ENCODE results near the gene SLC9A9. TPM values are rescaled to one million over a fixed set of nuclear protein-coding genes. Genes with fewer than 3 reads are reported as not detected.

Gene SLC9A9
- total RNA-seq, 2 donors from 2014 or later, result 29.6 to 60.1 TPM

GRCh38 chr3:143306407-143306806 lies 541.9 kb downstream of the SLC9A9 start:
- H3K4me3 ChIP-seq, result no peak overlapping the region
- no peak for ATAC-seq (ENCODE audit: insufficient number of reproducible peaks, low FRiP score, low read depth)
- no peak for DNase-seq (ENCODE audit: low spot score)
- peaks cover 0 to 13% of the 10 kb centered on the region in 2 donors for H3K4me1 ChIP-seq (ENCODE audit: control insufficient read depth in 1 of 2, low read depth in 2 of 2)
- no peaks in the 10 kb centered on the region for H3K36me3 ChIP-seq
- no peaks in the 10 kb centered on the region for H3K27me3 ChIP-seq (replicated peaks; ENCODE audit: insufficient read depth)
- no peak for TF ChIP-seq CTCF (IDR thresholded peaks at IDR 0.05)
- H3K27ac ChIP-seq, result no peak overlapping the region
- H3K9me3 ChIP-seq, result no peaks in the 10 kb centered on the region

- TF ChIP-seq CTCF (IDR thresholded peaks at IDR 0.05), result no peak
- H3K36me3 ChIP-seq, result no peaks in the 10 kb centered on the region
- no peak for DNase-seq (ENCODE audit: low spot score)
- no peaks in the 10 kb centered on the region for H3K4me1 ChIP-seq (ENCODE audit: control insufficient read depth in 1 of 2, low read depth in 2 of 2)
- H3K4me3 ChIP-seq, result no peak overlapping the region
- ATAC-seq (ENCODE audit: insufficient number of reproducible peaks, low FRiP score, low read depth), result peak; percentile 46
- no peak overlapping the region for H3K27ac ChIP-seq
- H3K27me3 ChIP-seq (replicated peaks; ENCODE audit: insufficient read depth), result no peaks in the 10 kb centered on the region
- H3K9me3 ChIP-seq, result no peaks in the 10 kb centered on the region
These were observed 545.6 kb downstream of the SLC9A9 start for GRCh38 chr3:143302638-143303171.

- H3K4me1 ChIP-seq (ENCODE audit: control insufficient read depth in 1 of 2, low read depth in 2 of 2), result no peaks in the 10 kb centered on the region
- H3K4me3 ChIP-seq, result no peak overlapping the region
- H3K27me3 ChIP-seq (replicated peaks; ENCODE audit: insufficient read depth), result no peaks in the 10 kb centered on the region
- no peaks in the 10 kb centered on the region for H3K36me3 ChIP-seq
- H3K9me3 ChIP-seq, result no peaks in the 10 kb centered on the region
- DNase-seq (ENCODE audit: low spot score), result no peak
- no peak for ATAC-seq (ENCODE audit: insufficient number of reproducible peaks, low FRiP score, low read depth)
- no peak overlapping the region for H3K27ac ChIP-seq
- TF ChIP-seq CTCF (IDR thresholded peaks at IDR 0.05), result no peak
These were observed 547.0 kb downstream of the SLC9A9 start for GRCh38 chr3:143301031-143301901.

- H3K27me3 ChIP-seq (replicated peaks; ENCODE audit: insufficient read depth), result no peaks in the 10 kb centered on the region
- no peak overlapping the region for H3K27ac ChIP-seq
- no peak for TF ChIP-seq CTCF (IDR thresholded peaks at IDR 0.05)
- DNase-seq (ENCODE audit: low spot score) (no peak), ATAC-seq (ENCODE audit: insufficient number of reproducible peaks, low FRiP score, low read depth) (no peak)
- H3K36me3 ChIP-seq, result no peaks in the 10 kb centered on the region
- H3K9me3 ChIP-seq, result no peaks in the 10 kb centered on the region
- H3K4me3 ChIP-seq, result no peak overlapping the region
- no peaks in the 10 kb centered on the region for H3K4me1 ChIP-seq (ENCODE audit: control insufficient read depth in 1 of 2, low read depth in 2 of 2)
These were observed 549.3 kb downstream of the SLC9A9 start for GRCh38 chr3:143298886-143299535.

- H3K27ac ChIP-seq, result no peak overlapping the region
- no peaks in the 10 kb centered on the region for H3K9me3 ChIP-seq
- no peak overlapping the region for H3K4me3 ChIP-seq
- no peak for TF ChIP-seq CTCF (IDR thresholded peaks at IDR 0.05)
- no peaks in the 10 kb centered on the region for H3K4me1 ChIP-seq (ENCODE audit: control insufficient read depth in 1 of 2, low read depth in 2 of 2)
- H3K27me3 ChIP-seq (replicated peaks; ENCODE audit: insufficient read depth), result no peaks in the 10 kb centered on the region
- DNase-seq (ENCODE audit: low spot score), result no peak
- ATAC-seq (ENCODE audit: insufficient number of reproducible peaks, low FRiP score, low read depth), result no peak
- no peaks in the 10 kb centered on the region for H3K36me3 ChIP-seq
These were observed 549.9 kb downstream of the SLC9A9 start for GRCh38 chr3:143298380-143298779.
